Heart left ventricle (tissue), 16 donors: ENCODE results near the gene ALX3. TPM values are rescaled to one million over a fixed set of nuclear protein-coding genes. Genes with fewer than 3 reads are reported as not detected.
A peak's percentile ranks its signal among the peaks of the same experiment; 100 is the strongest.

ENCODE experiments used
- ATAC-seq, 4 donors: fragments of 200-7000 bp; cut with Tn5 transposase; one replicate each; pipeline ENCODE4 v1.9.1; 2020 to 2022; ENCODE audit warnings: moderate library complexity in 4 of 4, mild to moderate bottlenecking in 3 of 4, moderate number of reproducible peaks in 1 of 4
- DNase-seq, 5 donors: peaks; one replicate each; pipeline ENCODE4 v3.0.0-alpha.2; 2020
- H3K27ac ChIP-seq, 12 donors: fragments of 200-600 bp; sonication (generic) in 4 of 12; one replicate each; pipeline versions ENCODE4 v1.5.0 to v1.8.0; 2016 to 2022; ENCODE audit warnings: mild to moderate bottlenecking in 2 of 12
- H3K27me3 ChIP-seq, 9 donors: fragments of 200-600 bp; sonication (generic) in 2 of 9; one replicate each; pipeline versions ENCODE4 v1.5.1 to v1.8.0; 2016 to 2022; ENCODE audit warnings: mild to moderate bottlenecking in 3 of 9
- H3K36me3 ChIP-seq, 9 donors: fragments of 200-600 bp; sonication (generic) in 2 of 9; one replicate each; pipeline versions ENCODE4 v1.5.0 to v1.8.0; 2018 to 2022; ENCODE audit warnings: mild to moderate bottlenecking in 2 of 9
- H3K4me1 ChIP-seq, 12 donors: fragments of 200-600 bp; sonication (generic) in 4 of 12; one replicate each; pipeline versions ENCODE4 v1.5.0 to v1.8.0; 2016 to 2022; ENCODE audit warnings: mild to moderate bottlenecking in 3 of 12
- H3K4me3 ChIP-seq, 12 donors: fragments of 200-600 bp; sonication (generic) in 4 of 12; one replicate each; pipeline versions ENCODE4 v1.5.0 to v1.8.0; 2017 to 2022; ENCODE audit warnings: mild to moderate bottlenecking in 9 of 12, moderate library complexity in 4 of 12
- H3K9me3 ChIP-seq, 12 donors: fragments of 200-600 bp; sonication (generic) in 4 of 12; one replicate each; pipeline versions ENCODE4 v1.5.0 to v1.8.0; 2016 to 2022; ENCODE audit warnings: mild to moderate bottlenecking in 1 of 12
- POLR2A ChIP-seq, 2 donors: fragments of 450-650 bp; IDR thresholded peaks; one replicate each; pipeline ENCODE4 v1.6.1; 2017; ENCODE audit warnings: antibody characterized with exemption in 2 of 2, mild to moderate bottlenecking in 2 of 2, moderate library complexity in 2 of 2
- WGBS, 4 donors: extraction: QIAGEN DNeasy Blood & Tissue Kit in 2 of 4; methylation state at CpG; one replicate each; pipeline versions ENCODE4 v1.1.5 to v1.1.7; 2013 to 2018; 5-methylcytosine and 5-hydroxymethylcytosine counted together
- intact Hi-C, 10 donors: fragments of 100-400 bp; cut with DNase I; formaldehyde crosslinking; loops; one replicate each; pipeline versions ENCODE4 v1.11.1 to v1.14.2; 2022
- polyA plus RNA-seq, 2 donors: library from polyadenylated mRNA; stranded (reverse); fragments of 200-250 nt; gene quantifications; one replicate each; pipeline ENCODE4 v1.2.3, GENCODE V29; 2013
- total RNA-seq, 9 donors: library from RNA; depleted of rRNA in 2 of 9; stranded (reverse); fragments of >200 nt in 2 of 9; fragmentation: NEBNext Ultra II Directional in 3 of 9; extraction: Animal tissue kit (Norgen Biotek cat#: 25700) in 3 of 9; gene quantifications; one replicate each; pipeline versions ENCODE4 v1.1.0 to v1.2.4, GENCODE V29; 2016 to 2023
- TF ChIP-seq, protein P1 (sequence below), 12 donors: fragments of 200-600 bp; sonication (generic) in 4 of 12; IDR thresholded peaks; one replicate each; pipeline versions ENCODE4 v1.5.0 to v1.8.0; 2018 to 2022; ENCODE audit warnings: antibody characterized with exemption in 12 of 12, mild to moderate bottlenecking in 5 of 12
- donor health status: ischemic (EF 13 %, LVEDD 7.1; RV severe dilation, severe dysfunction).
- donor health status: healthy with polysubstance abuse.
- donor health status: DM: no; HTN: yes; CAD: no.
- donor health status: DM: no; HTN: no; CAD: no.
- donor health status: ischemic (EF 25% LVEDD 6.9; RV normal size, moderate dysfunction).
- donor health status: ischemic (EF 25% LVEDD 5.7; RV mildly dilated, moderate dysfunction).
- donor health status: healthy.
- donor health status: DM: yes; HTN: yes; CAD: no.
- donor health status: ischemic (EF 35%, LVEDD 5.7; RV mildly dilated, moderate dysfunction).
- donor health status: nonischemic (EF 11% LVEDD 7.7; RV severe dilation, severe dysfunction).
- donor health status: DM: yes; HTN: yes; CAD: no.
- donor health status: PGD.
- donor health status: ischemic (EF 29% LVEDD 5.4; RV normal size, mild dysfunction).
- donor health status: nonischemic (EF 23%, LVEDD 6.1; RV moderate dilation, normal function).

The ALX3 gene
- total and polyA plus RNA-seq, 11 donors = not detected

- Histone ChIP-seq H3K27me3 (peaks cover 2 to 52% (median 19%) of the 10 kb centered on the region in 9 donors), H3K9me3 (no peaks in the 10 kb centered on the region), H3K36me3 (no peaks in the 10 kb centered on the region), H3K4me1 (peaks cover 0 to 6% (median 0%) of the 10 kb centered on the region in 12 donors), H3K4me3 (no peak overlapping the region), H3K27ac (no peak overlapping the region)
- intact Hi-C loops = loop anchor here in 1 of 10 donors (5.0 kb wide), 1 partner anchor 35 kb away; the partner anchor contains the start of gene UBL4B
- 82 to 85% (median 84%) methylated on average over 3 of the region's 3 CpGs for WGBS, 4 donors
- ATAC-seq (no peak), DNase-seq (no peak)
- TF ChIP-seq POLR2A (IDR thresholded peaks at IDR 0.05) = no peak
- TF ChIP-seq, protein P1, sequence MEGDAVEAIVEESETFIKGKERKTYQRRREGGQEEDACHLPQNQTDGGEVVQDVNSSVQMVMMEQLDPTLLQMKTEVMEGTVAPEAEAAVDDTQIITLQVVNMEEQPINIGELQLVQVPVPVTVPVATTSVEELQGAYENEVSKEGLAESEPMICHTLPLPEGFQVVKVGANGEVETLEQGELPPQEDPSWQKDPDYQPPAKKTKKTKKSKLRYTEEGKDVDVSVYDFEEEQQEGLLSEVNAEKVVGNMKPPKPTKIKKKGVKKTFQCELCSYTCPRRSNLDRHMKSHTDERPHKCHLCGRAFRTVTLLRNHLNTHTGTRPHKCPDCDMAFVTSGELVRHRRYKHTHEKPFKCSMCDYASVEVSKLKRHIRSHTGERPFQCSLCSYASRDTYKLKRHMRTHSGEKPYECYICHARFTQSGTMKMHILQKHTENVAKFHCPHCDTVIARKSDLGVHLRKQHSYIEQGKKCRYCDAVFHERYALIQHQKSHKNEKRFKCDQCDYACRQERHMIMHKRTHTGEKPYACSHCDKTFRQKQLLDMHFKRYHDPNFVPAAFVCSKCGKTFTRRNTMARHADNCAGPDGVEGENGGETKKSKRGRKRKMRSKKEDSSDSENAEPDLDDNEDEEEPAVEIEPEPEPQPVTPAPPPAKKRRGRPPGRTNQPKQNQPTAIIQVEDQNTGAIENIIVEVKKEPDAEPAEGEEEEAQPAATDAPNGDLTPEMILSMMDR (IDR thresholded peaks at IDR 0.05) = no peak
These were observed 6.5 kb upstream of the ALX3 start for GRCh38 chr1:110076789-110077500.

DNA sequence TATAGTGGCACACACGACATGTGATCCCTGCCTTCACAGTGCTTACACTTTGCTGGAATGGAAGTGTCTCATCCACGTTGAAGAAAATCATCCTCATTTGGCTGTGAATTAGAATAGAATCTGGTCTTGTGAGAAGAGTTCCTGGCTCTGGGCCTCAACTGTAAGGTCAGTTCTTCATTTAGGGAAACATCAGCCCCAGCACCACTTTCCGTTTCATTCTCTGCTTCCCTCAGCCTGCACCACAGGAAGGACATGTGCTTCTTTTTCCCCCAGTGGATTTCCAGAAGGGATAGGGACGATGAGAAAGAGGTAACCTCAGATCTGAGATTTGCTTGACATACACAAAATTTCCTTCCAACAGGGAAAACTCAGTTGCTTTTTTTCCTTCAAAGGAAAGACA, 3.7 kb upstream of the ALX3 start:
- Histone ChIP-seq H3K27ac (no peak overlapping the region), H3K4me1 (peaks cover 0 to 19% (median 11%) of the 10 kb centered on the region in 12 donors), H3K36me3 (no peaks in the 10 kb centered on the region), H3K27me3 (peaks cover 26 to 75% (median 40%) of the 10 kb centered on the region in 9 donors), H3K9me3 (no peaks in the 10 kb centered on the region), H3K4me3 (no peak overlapping the region)
- intact Hi-C loops = no loop called here
- no peak for TF ChIP-seq POLR2A (IDR thresholded peaks at IDR 0.05)
- TF ChIP-seq, protein P1 (IDR thresholded peaks at IDR 0.05) = no peak
- ATAC-seq (no peak), DNase-seq (no peak)
- 70 to 75% (median 75%) methylated on average over 4 of the region's 4 CpGs for WGBS, 4 donors

- H3K36me3 ChIP-seq = no peaks in the 10 kb centered on the region
- intact Hi-C loops = no loop called here
- H3K4me1 ChIP-seq = peaks cover 5 to 37% (median 21%) of the 10 kb centered on the region in 12 donors
- 3 to 7% (median 5%) methylated on average over 16 to 52 of the region's 52 CpGs for WGBS, 4 donors
- H3K27ac ChIP-seq = no peak overlapping the region
- DNase-seq (no peak), ATAC-seq (no peak)
- H3K9me3 ChIP-seq = no peaks in the 10 kb centered on the region
- peaks cover 43 to 80% (median 61%) of the 10 kb centered on the region in 9 donors for H3K27me3 ChIP-seq
- H3K4me3 ChIP-seq = peak overlapping the region; percentile 9 to 35 (median 24)
- no peak for TF ChIP-seq POLR2A (IDR thresholded peaks at IDR 0.05)
- TF ChIP-seq, protein P1 (IDR thresholded peaks at IDR 0.05) = no peak
These were observed 196 bp downstream of the ALX3 start for GRCh38 chr1:110070282-110070669.

GRCh38 chr1:110069404-110070281, 829 bp downstream of the ALX3 start:
- no peak for DNase-seq
- H3K4me1 ChIP-seq = peaks cover 5 to 37% (median 21%) of the 10 kb centered on the region in 12 donors
- 17 to 29% (median 22%) methylated on average over 30 to 64 of the region's 64 CpGs for WGBS, 4 donors
- H3K4me3 ChIP-seq = peak overlapping the region; percentile 9 to 35 (median 24)
- peak in 2 of 4 donors; percentile 23 to 32 for ATAC-seq
- no peak overlapping the region for H3K27ac ChIP-seq
- no peaks in the 10 kb centered on the region for H3K9me3 ChIP-seq
- intact Hi-C loops = no loop called here
- peaks cover 43 to 77% (median 61%) of the 10 kb centered on the region in 9 donors for H3K27me3 ChIP-seq
- no peak for TF ChIP-seq POLR2A (IDR thresholded peaks at IDR 0.05)
- TF ChIP-seq, protein P1 (IDR thresholded peaks at IDR 0.05) = no peak
- H3K36me3 ChIP-seq = no peaks in the 10 kb centered on the region
